Middle frontal gyrus (tissue), 1 donor: ENCODE results near the gene ZNF746.
"Not testable (repeated sequence)": the region's sequence is repeated elsewhere in the genome, so short reads cannot be mapped to it uniquely, and the experiment has no call there.

Experiments
- DNase-seq: peaks from one replicate; pipeline ENCODE4 v3.0.0-alpha.2; 2015; ENCODE audit warnings: low spot score; ENCODE audit errors: extremely low spot score

The ZNF746 gene

GRCh38 chr7:149497467-149498261 is at the start of gene ZNF746:
Gene ZNF746, minus strand, starts transcription at chr7:149497809. Its CDS starts 273 bp downstream, at chr7:149497536.
- DNase-seq = peak; percentile 73

DNA sequence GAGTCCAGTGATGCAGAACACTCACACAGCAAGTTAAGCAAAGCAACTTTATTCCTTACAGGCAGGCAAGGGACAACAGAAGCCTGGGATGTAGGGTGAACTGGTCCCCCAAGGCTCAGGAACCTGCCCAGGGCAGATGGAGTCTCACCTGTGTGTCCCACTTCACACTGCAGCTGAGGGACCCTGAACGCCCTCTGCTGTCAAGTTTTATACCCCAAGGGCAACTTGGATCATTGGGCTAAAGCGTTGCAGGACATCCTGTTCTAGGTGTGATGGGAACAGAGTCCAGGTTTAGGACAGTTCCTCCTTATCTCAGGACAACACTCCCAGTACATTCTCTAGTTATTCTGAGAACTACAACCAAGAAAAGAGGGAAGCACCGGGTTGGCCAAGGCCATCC is 49.5 kb upstream of the ZNF746 start:
- DNase-seq = no peak

DNA sequence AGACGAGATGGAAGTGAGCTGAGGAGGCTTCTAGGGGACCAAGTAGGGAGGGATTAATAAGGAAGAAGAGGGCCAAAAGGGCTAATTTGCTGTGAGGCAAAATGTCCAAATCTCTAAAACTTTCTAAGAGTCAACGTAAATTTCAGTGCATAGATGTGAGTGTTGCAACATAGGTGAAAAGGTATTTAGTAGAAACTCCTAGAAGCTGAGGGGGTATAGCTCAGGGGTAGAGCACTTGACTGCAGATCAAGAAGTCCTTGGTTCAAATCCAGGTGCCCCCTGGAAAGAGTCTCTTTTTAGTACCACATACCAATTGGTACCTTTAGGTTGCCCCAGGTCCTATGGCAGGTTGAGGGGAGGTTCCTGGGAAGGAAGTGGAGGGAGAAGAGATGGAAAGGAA is 48.7 kb upstream of the ZNF746 start:
- no peak for DNase-seq

GRCh38 chr7:149544028-149544427 is 46.4 kb upstream of the ZNF746 start:
- DNase-seq = no peak

DNA sequence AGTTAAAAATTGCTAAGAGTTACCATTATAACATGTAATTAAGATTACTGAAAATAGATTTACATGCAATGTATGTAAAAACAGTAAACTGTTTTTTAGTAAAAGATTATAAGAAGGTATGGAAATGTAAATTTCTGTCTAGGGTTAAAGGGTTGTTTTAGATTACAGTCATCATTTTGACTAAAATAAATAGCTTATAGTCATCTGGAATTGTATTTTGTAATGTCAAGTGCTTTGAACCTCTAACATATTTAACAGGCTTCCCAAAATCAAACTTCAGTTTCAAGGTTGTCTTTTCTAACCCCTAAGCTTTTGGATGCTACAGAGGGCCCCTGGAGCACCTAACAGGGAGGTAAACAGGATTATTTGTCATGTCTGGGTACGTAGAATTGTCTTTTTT is 35.0 kb upstream of the ZNF746 start:
- no peak for DNase-seq

GRCh38 chr7:149529136-149529718 is 31.6 kb upstream of the ZNF746 start:
- DNase-seq = no peak

DNA sequence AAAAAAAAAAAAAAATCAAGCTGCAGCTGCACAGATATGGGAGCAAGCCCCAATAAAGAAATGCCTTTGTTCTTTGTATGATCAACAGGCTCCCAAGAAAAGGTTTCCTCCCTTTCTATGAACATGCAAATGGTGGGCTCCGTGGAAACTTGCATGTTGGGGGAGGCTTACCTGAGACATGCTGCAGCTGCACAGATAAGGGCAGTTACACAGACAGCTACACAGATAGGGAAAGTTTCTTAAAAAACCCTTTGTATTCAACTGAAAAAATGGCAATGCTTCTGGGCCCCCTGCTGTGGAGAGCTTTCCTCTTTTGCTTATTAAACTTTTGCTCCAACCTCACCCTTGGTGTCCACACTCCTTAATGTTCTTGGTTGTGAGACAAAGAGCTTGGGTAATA is 29.8 kb upstream of the ZNF746 start:
- DNase-seq = no peak

GRCh38 chr7:149525280-149525679 is 27.7 kb upstream of the ZNF746 start:
- DNase-seq = no peak

- DNase-seq = no peak
Observed at GRCh38 chr7:149524394-149524793, 26.8 kb upstream of the ZNF746 start.

GRCh38 chr7:149510248-149510647 is 12.6 kb upstream of the ZNF746 start:
- DNase-seq = no peak

- DNase-seq = no peak
Observed at GRCh38 chr7:149509774-149510173, 12.2 kb upstream of the ZNF746 start.

GRCh38 chr7:149505551-149505950 is 7.9 kb upstream of the ZNF746 start:
- DNase-seq = no peak

DNA sequence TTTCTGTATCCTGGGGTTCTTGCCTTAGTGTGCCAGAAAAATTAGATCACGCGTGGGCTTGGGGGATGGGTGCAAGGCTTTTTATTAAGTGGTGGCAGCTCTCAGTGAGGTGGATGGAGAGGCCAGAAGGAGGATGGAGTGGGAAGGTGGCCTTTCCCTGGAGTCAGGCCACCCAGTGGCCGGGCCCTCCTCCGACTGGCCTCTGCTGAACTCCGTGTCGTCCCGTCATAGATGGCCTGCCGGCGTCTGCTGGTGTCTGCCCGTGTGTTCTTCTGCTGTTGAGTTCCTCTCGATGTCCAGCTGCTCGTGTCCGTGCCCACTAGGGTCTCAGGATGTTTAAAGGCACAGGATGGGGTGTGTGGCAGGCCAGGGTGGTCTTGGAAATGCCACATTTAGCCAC is 4.0 kb upstream of the ZNF746 start:
- DNase-seq = no peak

GRCh38 chr7:149500910-149501309 is 3.3 kb upstream of the ZNF746 start:
- no peak for DNase-seq

DNA sequence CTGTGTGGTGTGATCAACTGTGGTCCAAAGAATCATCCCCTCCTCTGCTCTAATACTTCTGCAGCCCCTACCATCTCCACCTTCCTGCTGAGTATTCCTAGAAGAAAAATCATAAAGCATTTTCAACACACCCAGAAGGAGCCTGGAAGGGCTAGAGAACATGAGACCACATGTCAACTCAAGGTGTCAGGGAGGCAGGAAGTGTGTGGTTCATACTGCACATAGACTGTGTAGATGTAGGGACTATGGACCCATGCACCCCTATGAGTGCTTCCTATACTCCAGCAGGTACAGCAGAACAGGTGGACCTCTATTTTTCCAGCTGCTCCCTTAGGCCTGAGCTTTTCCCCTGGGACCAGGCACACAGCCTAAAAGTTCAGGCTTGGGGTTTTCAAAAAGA is 2.6 kb upstream of the ZNF746 start:
- DNase-seq = no peak

- DNase-seq = no peak
Observed at GRCh38 chr7:149498811-149499210, 1.2 kb upstream of the ZNF746 start.

GRCh38 chr7:149496642-149497391 is 792 bp downstream of the ZNF746 start:
- no peak for DNase-seq

DNA sequence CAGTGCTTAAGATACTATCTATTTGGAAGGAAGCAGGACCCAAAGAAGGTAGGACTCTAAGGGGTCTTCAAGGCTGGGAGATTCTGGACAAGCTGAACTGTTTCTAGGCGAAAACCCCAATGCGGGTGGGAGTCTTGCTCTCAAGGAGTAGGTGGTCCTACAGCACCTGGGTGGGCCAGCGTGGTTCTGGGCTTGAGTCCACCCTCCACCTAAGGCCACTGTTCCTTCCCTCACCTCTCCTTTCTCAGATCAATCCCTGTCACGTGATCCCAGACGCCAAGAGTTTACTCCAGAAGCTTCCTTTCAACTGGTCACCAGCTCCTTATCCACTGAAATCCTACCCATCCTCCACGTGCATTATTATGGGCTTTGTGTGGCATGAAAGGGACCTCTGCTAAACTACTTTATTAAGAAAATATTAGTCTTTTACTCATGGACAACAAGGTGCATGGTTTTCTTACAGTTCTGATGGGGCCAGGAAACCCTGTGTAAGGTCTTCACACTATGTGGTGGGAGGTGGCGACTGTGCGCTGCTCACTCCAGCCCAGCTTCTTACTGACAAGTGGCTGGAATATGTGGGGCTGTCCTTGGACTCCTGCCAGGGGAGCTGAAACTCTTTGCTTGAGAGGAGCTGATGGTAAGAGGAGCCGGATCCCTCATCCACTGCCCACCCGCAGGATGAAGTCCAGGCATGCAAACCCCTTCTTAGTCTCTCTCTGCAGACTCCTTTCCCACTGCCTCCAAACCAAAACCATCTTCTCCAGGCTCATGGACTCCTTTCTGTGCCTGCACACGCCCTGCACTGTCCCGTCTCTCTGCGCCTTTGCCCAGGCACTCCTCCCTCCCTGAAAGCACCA is 1.6 kb downstream of the ZNF746 start:
- DNase-seq = no peak

GRCh38 chr7:149494738-149495368 is 2.8 kb downstream of the ZNF746 start:
- no peak for DNase-seq

DNA sequence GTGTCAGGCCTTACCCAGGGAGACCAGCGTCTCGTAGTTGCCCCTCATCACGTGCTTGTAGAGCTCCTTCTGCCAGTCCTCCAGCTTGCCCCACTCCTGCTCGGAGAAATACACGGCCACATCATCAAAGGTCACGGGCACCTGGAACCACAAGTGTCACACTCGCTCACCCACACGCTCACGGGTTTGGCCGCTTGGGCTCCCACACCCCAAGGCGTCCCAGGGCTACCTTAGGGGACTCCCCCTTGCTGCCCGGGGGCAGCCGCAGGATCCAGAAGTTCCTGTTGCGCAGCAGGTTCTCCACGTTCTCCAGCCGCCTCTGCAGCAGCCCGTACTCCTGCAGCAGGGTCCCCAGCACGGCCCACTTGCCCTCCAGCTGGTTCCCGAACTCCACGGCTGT is 3.6 kb downstream of the ZNF746 start:
- DNase-seq = not testable (repeated sequence)

- DNase-seq = no peak
Observed at GRCh38 chr7:149493366-149493765, 4.2 kb downstream of the ZNF746 start.
